ENCODE results near the gene ANGPTL4. TPM values are rescaled to one million over a fixed set of nuclear protein-coding genes. Genes with fewer than 3 reads are reported as not detected.

Gene ANGPTL4
- total and polyA plus RNA-seq, 2 experiments from 2014 or later = 1.9 to 2.2 TPM

- TF ChIP-seq ZNF462 (CRISPR knock-in tag; IDR thresholded peaks at IDR 0.05) (no peak), STAT1 (IDR thresholded peaks at IDR 0.05; ENCODE audit: unreplicated experiment) (no peak), NANOG (IDR thresholded peaks at IDR 0.05; ENCODE audit: borderline replicate concordance) (no peak), JUNB (IDR thresholded peaks at IDR 0.05; ENCODE audit: unreplicated experiment) (no peak), EZH2phosphoT487 (IDR thresholded peaks at IDR 0.05; ENCODE audit: unreplicated experiment) (no peak), EZH2 (IDR thresholded peaks at IDR 0.05; ENCODE audit: low read depth, unreplicated experiment) (no peak)
Measured at GRCh38 chr19:8391198-8392016, 27.5 kb downstream of the ANGPTL4 start (continued).

GRCh38 chr19:8392017-8392591 lies 28.1 kb downstream of the ANGPTL4 start:
- peaks cover 12% of the 10 kb centered on the region for H3K4me1 Mint-ChIP-seq
- Histone ChIP-seq H3K36me3 (ENCODE audit: insufficient read depth) (no peaks in the 10 kb centered on the region), H2AFZ (no peak overlapping the region), H3K79me2 (replicated peaks; ENCODE audit: insufficient read depth) (peaks cover 60% of the 10 kb centered on the region), H4K20me1 (replicated peaks; ENCODE audit: insufficient read depth) (peaks cover 18% of the 10 kb centered on the region), H3K4me2 (no peak overlapping the region), H3K4me3 (no peak overlapping the region), H3F3A (replicated peaks; ENCODE audit: low read depth) (peaks cover 7% of the 10 kb centered on the region; the same call in 1 of the 2 replicates), H3K27me3 (ENCODE audit: insufficient read depth) (no peaks in the 10 kb centered on the region), H3K4me1 (ENCODE audit: insufficient read depth) (peaks cover 9% of the 10 kb centered on the region; the same call in 1 of the 2 replicates), H3K27ac (ENCODE audit: low read depth) (no peak overlapping the region), H3K9me2 (ENCODE audit: insufficient read depth) (no peaks in the 10 kb centered on the region)
- DNase-seq (ENCODE audit: low spot score) (no peak), ATAC-seq (no peak)
- H3K27me3 Mint-ChIP-seq (ENCODE audit: insufficient read depth, low read depth, poor library complexity) = peaks cover 11% of the 10 kb centered on the region
- H3K4me3 Mint-ChIP-seq = no peak overlapping the region; the same call in 2 of the 3 replicates
- H3K27ac Mint-ChIP-seq = 0 out of 2 replicates have a peak overlapping the region, but pooled peaks have one; percentile 62
- H3K9me3 Mint-ChIP-seq = peaks cover 6% of the 10 kb centered on the region; the same call in 2 of the 3 replicates
- H3K36me3 Mint-ChIP-seq (ENCODE audit: low read depth) = peaks cover 10% of the 10 kb centered on the region
- TF ChIP-seq CREB1 (CRISPR knock-in tag; IDR thresholded peaks at IDR 0.05; ENCODE audit: low read depth) (no peak), POLR2AphosphoS5 (IDR thresholded peaks at IDR 0.05; ENCODE audit: low read depth) (no peak), CTCF (conservative IDR thresholded peaks at IDR 0.05; ENCODE audit: low read depth in 2 of 2) (no peak), EZH2 (IDR thresholded peaks at IDR 0.05; ENCODE audit: low read depth, unreplicated experiment) (no peak), JUNB (IDR thresholded peaks at IDR 0.05; ENCODE audit: unreplicated experiment) (no peak), EZH2phosphoT487 (IDR thresholded peaks at IDR 0.05; ENCODE audit: unreplicated experiment) (no peak), ETS1 (IDR thresholded peaks at IDR 0.05) (no peak), ZNF114 (CRISPR knock-in tag; IDR thresholded peaks at IDR 0.05) (no peak), ZNF331 (CRISPR knock-in tag; IDR thresholded peaks at IDR 0.05; ENCODE audit: low read depth) (no peak)

Measured in GM23338 (cell line).